Mesothelial cell of epicardium (in vitro differentiated cells): ENCODE results near the gene MPP4. TPM values are rescaled to one million over a fixed set of nuclear protein-coding genes. Genes with fewer than 3 reads are reported as not detected.

Experiments used
- DNase-seq, 2 experiments: peaks; one replicate each; pipeline ENCODE4 v3.0.0; 2021; ENCODE audit warnings: low spot score in 2 of 2; ENCODE audit not compliant: unreplicated experiment in 2 of 2
- H3K27ac Mint-ChIP-seq: 2 replicates; pipeline ENCODE4 v1.8.0; 2021; ENCODE audit warnings: mixed read lengths
- H3K27me3 Mint-ChIP-seq: 2 replicates; pipeline ENCODE4 v1.8.0; 2021; ENCODE audit warnings: low read depth, mixed read lengths
- H3K36me3 Mint-ChIP-seq: 2 replicates; pipeline ENCODE4 v1.8.0; 2021; ENCODE audit warnings: mixed read lengths
- H3K4me1 Mint-ChIP-seq: 2 replicates; pipeline ENCODE4 v1.8.0; 2021; ENCODE audit warnings: mixed read lengths
- H3K4me3 Mint-ChIP-seq: 2 replicates; pipeline ENCODE4 v1.8.0; 2021; ENCODE audit warnings: mild to moderate bottlenecking, moderate library complexity, mixed read lengths
- H3K9me3 Mint-ChIP-seq: 2 replicates; pipeline ENCODE4 v1.8.0; 2021; ENCODE audit warnings: mixed read lengths
- total RNA-seq: library from RNA; stranded (reverse); gene quantifications from 3 replicates; pipeline ENCODE4 v1.2.1, GENCODE V29; 2021
- TF ChIP-seq, protein P1 (sequence below): fragments of 200-600 bp; sonication (generic); IDR thresholded peaks from one replicate; pipeline ENCODE4 v1.5.0; 2021; ENCODE audit warnings: antibody characterized with exemption; ENCODE audit not compliant: unreplicated experiment

MPP4 gene
- total RNA-seq, 1 donor from 2014 or later, result 0.27 TPM

DNA sequence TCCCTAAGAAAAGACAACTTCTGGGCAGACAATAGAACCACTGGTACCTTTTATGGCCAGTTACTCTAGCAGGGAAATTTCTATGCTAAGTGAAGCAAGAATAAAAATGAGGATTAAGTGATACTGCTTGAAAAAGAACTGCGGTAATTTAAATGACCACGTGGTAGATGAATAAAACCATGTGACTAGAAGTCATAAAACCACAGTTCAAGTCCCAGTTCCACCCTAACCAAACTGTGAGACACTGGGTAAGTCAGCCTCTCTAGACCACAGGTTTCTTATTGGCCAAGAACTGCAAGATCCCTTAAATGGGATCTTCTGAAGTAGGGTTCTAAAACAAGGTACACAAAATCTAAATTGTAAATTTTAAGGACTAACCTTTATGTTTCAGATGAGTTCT is 67.9 kb downstream of the MPP4 start:
- Mint-ChIP-seq H3K4me3 (no peak overlapping the region), H3K27me3 (no peaks in the 10 kb centered on the region), H3K9me3 (no peaks in the 10 kb centered on the region), H3K36me3 (peaks cover 33% of the 10 kb centered on the region), H3K27ac (no peak overlapping the region), H3K4me1 (no peaks in the 10 kb centered on the region)
- TF ChIP-seq, protein P1, sequence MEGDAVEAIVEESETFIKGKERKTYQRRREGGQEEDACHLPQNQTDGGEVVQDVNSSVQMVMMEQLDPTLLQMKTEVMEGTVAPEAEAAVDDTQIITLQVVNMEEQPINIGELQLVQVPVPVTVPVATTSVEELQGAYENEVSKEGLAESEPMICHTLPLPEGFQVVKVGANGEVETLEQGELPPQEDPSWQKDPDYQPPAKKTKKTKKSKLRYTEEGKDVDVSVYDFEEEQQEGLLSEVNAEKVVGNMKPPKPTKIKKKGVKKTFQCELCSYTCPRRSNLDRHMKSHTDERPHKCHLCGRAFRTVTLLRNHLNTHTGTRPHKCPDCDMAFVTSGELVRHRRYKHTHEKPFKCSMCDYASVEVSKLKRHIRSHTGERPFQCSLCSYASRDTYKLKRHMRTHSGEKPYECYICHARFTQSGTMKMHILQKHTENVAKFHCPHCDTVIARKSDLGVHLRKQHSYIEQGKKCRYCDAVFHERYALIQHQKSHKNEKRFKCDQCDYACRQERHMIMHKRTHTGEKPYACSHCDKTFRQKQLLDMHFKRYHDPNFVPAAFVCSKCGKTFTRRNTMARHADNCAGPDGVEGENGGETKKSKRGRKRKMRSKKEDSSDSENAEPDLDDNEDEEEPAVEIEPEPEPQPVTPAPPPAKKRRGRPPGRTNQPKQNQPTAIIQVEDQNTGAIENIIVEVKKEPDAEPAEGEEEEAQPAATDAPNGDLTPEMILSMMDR, result no peak
- DNase-seq, result no peak

GRCh38 chr2:201628545-201628944 is 69.9 kb downstream of the MPP4 start:
- no peaks in the 10 kb centered on the region for H3K9me3 Mint-ChIP-seq
- H3K27ac Mint-ChIP-seq, result no peak overlapping the region
- no peak overlapping the region for H3K4me3 Mint-ChIP-seq
- TF ChIP-seq, protein P1, result no peak
- DNase-seq, result no peak
- H3K36me3 Mint-ChIP-seq, result peaks cover 34% of the 10 kb centered on the region
- H3K4me1 Mint-ChIP-seq, result no peaks in the 10 kb centered on the region
- no peaks in the 10 kb centered on the region for H3K27me3 Mint-ChIP-seq

DNA sequence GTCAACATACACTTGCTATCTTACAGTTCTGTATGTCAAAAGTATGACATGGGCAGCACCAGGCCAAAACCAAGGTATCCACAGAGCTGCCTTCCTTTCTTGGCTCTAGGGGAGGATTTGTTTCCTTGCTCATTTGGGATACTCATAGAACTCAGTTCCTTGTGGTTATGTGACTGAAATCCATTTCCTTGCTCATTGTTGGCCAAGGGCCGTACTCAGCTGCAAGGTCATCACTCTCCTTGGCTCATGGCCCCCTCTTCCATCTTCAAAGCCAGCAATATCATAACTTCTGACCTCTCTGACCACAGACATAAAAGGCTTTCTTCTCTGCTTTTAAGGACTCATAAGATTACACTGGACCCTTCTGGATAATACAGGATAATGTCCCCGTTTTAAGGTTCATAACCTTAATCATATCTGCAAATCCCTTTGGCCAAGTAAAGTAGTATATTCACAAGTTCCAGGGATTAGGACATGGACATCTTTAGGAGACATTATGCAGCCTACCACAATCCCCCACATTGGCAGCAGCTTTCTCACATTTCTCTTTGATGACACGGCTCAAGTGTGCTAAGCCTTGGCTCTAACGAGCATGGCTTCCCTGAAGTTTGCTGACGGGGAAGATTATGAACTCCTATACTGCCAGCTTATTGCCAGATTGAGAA is 76.0 kb downstream of the MPP4 start:
- H3K9me3 Mint-ChIP-seq, result peaks cover under 1% of the 10 kb centered on the region
- no peak overlapping the region for H3K27ac Mint-ChIP-seq
- no peaks in the 10 kb centered on the region for H3K27me3 Mint-ChIP-seq
- no peak for DNase-seq
- H3K4me1 Mint-ChIP-seq, result no peaks in the 10 kb centered on the region
- peaks cover 20% of the 10 kb centered on the region for H3K36me3 Mint-ChIP-seq
- no peak overlapping the region for H3K4me3 Mint-ChIP-seq
- TF ChIP-seq, protein P1, result no peak

DNA sequence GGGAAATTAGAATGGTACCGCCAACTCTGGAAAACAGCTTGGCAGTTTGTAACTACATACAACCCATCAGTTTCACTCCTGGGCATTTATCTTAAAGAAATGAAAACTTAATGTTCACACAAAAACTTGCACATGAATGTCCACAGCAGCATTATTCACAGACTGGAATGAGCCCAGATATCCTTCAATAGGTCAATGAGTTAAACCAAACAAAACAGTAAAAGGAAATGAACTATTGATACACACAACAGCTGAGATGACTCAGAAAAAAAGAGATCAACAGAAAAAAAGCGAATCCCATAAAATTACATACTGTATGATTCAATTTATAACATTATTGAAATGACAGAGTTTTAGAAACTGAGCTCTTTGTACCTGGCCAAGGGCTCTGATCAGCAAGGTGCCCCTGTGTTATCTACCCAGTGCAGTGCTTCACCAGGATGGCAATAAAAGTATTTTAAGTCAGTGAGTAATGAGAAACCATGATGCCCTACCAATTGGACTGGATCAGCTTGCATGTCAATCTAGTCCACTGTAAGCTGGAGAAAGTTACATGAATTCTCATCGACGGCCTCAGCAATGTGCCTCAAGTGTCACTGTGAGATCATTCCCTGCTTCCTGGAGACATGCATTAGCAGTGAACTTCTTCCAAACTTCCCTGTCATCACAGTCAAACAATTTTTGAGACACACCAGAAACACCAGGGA is 77.0 kb downstream of the MPP4 start:
- DNase-seq, result no peak
- Mint-ChIP-seq H3K36me3 (peaks cover 17% of the 10 kb centered on the region), H3K27me3 (peaks cover 2% of the 10 kb centered on the region), H3K9me3 (peaks cover 8% of the 10 kb centered on the region), H3K4me1 (no peaks in the 10 kb centered on the region), H3K27ac (no peak overlapping the region), H3K4me3 (no peak overlapping the region)
- TF ChIP-seq, protein P1, result no peak

DNA sequence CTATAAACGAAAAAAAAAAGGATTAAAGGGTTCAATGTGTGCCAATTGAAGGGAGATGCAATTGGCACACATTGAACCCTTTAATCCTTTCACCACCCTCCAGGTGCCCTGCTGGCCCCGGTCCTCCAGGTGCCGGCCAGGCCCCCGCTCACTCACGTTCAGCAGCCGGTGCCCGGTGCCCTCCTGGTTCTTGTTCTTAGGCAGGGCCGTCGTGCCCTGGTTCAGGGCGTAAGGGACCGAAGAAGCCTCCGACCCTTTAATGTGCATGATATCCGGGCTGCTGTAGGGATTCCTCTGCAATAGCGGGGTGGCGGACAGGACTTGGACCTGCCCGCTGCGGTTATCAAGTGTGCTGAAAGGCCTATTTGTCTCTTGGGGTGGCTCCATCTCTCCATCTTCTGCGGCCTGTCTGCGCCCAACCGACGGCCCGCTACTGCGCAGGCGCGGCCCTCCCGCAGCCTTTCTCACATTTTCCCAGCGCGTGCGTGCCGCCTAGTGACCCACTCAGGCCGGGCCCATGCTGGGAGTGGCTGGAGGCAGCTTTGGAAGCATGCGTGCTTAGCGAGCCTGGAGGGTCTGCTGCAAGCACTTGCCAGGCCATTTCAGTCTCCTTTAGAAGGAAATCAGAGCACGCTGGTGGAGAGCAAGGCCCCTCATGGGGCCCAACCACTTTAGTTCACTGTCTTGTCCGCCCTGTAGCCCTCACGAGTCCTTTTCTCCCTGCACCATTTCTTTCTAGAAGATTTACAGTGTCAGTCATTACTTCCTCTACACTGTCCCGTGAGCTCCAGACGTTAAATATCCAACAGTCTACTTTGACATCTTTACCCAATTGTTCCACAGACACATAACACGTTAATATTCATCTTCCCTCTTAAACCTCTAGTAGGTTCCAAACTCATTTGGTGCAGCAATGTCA is 79.4 kb downstream of the MPP4 start:
- no peak for DNase-seq
- Mint-ChIP-seq H3K27ac (no peak overlapping the region), H3K4me3 (no peak overlapping the region), H3K9me3 (peaks cover 12% of the 10 kb centered on the region), H3K27me3 (peaks cover 7% of the 10 kb centered on the region), H3K36me3 (peaks cover 1% of the 10 kb centered on the region), H3K4me1 (no peaks in the 10 kb centered on the region)
- TF ChIP-seq, protein P1, result no peak
